Kidney capillary endothelial cell (primary cell): ENCODE measurements around the gene VPS13C.

Experiments used
- DNase-seq: peaks from one replicate; pipeline ENCODE4 v3.0.0-alpha.2; 2018; ENCODE audit warnings: low spot score

Gene VPS13C

GRCh38 chr15:61815356-61816083 lies 244.7 kb downstream of the VPS13C start:
- DNase-seq: no peak

DNA sequence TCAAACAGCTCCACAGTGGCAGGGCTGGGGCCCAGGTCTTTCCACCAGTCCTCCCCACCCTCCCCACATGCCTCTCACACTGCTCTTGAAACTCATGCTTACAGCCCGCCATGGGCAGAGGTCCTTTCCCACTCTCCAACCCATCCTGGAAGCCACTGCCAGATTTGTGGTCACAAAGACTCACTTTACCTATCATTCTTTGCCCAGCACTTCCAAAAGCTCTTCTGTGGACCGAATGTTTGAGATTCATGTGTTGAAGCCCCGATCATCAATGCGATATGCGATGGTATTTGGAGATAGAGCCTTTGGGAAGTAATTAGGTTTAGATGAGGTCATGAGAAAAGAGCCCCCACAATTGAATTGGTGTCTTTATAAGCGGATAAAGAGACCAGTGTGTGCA lies 247.8 kb downstream of the VPS13C start:
- DNase-seq: no peak

GRCh38 chr15:61811952-61812351 lies 248.3 kb downstream of the VPS13C start:
- DNase-seq: no peak

DNA sequence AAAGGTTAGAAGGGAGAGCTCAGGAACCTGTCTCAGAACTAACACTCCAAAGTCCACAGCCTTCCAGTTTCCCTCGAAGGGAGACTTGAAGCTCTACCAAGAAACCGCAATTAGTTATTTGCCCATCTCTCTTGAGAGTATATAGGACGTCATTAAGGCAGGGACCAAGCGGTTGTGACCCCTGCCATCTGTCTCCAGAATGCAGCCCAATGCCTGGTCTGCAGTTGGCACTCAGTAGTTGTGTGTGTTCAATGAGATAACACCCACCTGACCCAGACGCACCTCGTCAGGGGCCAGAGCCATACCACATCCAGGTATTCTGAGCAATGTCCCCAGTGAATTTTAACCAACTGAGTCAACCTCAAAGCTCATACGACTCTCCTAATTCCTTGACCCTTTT lies 251.0 kb downstream of the VPS13C start:
- no peak for DNase-seq

DNA sequence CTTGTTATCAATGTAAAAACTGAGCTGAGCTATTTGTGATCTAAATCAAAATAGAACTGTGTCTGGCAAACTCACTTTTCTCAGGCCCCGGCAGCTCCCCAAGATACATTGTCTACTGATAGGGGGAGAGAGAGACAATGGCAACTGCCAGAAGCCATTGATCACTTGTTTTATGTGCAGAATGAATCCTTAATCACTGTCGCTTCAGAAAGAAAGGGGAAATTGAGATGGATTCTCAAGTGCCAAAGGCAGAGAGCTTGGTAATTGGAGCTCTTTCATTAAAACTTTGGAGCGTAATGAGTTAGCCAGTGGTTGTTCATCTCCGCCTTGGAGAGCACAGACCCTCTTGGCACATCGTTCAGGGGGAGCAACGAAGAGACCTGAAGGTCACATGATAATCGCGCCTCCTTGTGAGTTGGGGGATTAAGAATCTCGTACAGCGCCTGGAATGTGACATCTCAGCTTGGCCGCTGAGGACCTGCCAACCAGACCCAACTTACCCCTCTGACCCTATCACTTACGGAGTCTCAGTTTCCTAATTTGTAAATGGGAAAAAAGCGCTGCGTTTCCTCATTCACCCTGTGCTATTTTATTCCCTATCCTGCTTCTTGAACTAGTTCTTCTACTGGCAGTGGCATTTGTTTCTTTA lies 252.8 kb downstream of the VPS13C start:
- no peak for DNase-seq
